Measurements from ENCODE around the gene TFAP2A. TPM values are rescaled to one million over a fixed set of nuclear protein-coding genes. Genes with fewer than 3 reads are reported as not detected.

TFAP2A gene
- polyA plus RNA-seq, 2 of the 4 experiments (the other 2 are of a cell fraction): 13.1 to 26.9 TPM

- Histone ChIP-seq H3K4me2 (no peak overlapping the region), H3K4me1 (peaks cover 29% of the 10 kb centered on the region), H3K4me3 (no peak overlapping the region), H3K27ac (peak overlapping the region in 1 of 2 experiments; percentile 81; a peak in 3 of 6 replicates), H3K9me3 (no peaks in the 10 kb centered on the region)
- ChIA-PET POLR2A (no interaction called here), CTCF (interaction anchor here (1.5 to 4.2 kb wide), 2 partner anchors 13 to 24 kb away, joined by 3 to 26 read pairs; no protein-coding TSS in a partner anchor)
- ATAC-seq: no peak
- TF ChIP-seq RCOR1 (IDR thresholded peaks at IDR 0.05; ENCODE audit: low read depth, low read length): no peak
- DNase-seq (ENCODE audit: low read depth in 1 of 2, low spot score in 1 of 2): no peak
- no peak for FAIRE-seq
- 89% methylated on average over 12 of the region's 12 CpGs for WGBS (ENCODE audit: missing lambda C conversion rate)
These were observed 48.2 kb upstream of the TFAP2A start for GRCh38 chr6:10463040-10463439.

DNA sequence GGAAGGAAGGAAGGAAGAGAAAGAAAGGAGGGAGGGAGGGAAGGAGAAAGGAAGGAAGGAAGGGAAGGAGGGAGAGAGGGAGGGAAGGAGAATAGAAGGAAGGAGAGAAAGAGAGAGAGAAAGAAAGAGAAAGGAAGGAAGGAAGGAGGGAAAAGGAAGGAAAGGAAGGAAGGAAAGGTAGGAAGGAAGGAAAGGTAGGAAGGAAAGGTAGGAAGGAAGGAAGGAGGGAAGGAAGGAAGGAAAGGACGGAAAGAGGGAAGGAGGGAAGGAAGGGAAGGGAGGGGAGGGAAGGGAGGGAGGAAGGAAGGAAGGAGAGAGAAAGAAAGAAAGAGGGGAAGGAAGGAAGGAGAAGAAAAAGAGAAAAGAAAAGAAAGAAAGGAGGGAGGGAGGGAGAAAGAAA, 47.0 kb upstream of the TFAP2A start:
- Histone ChIP-seq H3K4me2 (no peak overlapping the region), H3K27ac (peak overlapping the region in 1 of 2 experiments; percentile 81; a peak in 3 of 6 replicates), H3K9me3 (no peaks in the 10 kb centered on the region), H3K4me1 (peaks cover 36% of the 10 kb centered on the region), H3K4me3 (no peak overlapping the region)
- FAIRE-seq (no peak), DNase-seq (ENCODE audit: low read depth in 1 of 2, low spot score in 1 of 2) (no peak), ATAC-seq (no peak)
- 57% methylated on average over 1 of the region's 1 CpG for WGBS (ENCODE audit: missing lambda C conversion rate)
- ChIA-PET POLR2A (no interaction called here), CTCF (interaction anchor here (1.5 kb wide), 1 partner anchor 23 kb away, joined by 3 read pairs; no protein-coding TSS in a partner anchor)
- TF ChIP-seq FOSB (CRISPR knock-in tag; IDR thresholded peaks at IDR 0.05): no peak
- TF ChIP-seq NPAS2 (CRISPR knock-in tag; IDR thresholded peaks at IDR 0.05; ENCODE audit: borderline replicate concordance): no peak
- no peak for TF ChIP-seq RNF2 (IDR thresholded peaks at IDR 0.05; ENCODE audit: borderline replicate concordance, low read depth)
- TF ChIP-seq, protein P1, sequence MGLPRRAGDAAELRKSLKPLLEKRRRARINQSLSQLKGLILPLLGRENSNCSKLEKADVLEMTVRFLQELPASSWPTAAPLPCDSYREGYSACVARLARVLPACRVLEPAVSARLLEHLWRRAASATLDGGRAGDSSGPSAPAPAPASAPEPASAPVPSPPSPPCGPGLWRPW (IDR thresholded peaks at IDR 0.05): no peak
- no peak for TF ChIP-seq CBX2 (IDR thresholded peaks at IDR 0.05; ENCODE audit: borderline replicate concordance, low read depth)
- no peak for TF ChIP-seq CTCF (IDR thresholded peaks at IDR 0.05)
- TF ChIP-seq JUNB (IDR thresholded peaks at IDR 0.05): no peak
- TF ChIP-seq, protein P2, sequence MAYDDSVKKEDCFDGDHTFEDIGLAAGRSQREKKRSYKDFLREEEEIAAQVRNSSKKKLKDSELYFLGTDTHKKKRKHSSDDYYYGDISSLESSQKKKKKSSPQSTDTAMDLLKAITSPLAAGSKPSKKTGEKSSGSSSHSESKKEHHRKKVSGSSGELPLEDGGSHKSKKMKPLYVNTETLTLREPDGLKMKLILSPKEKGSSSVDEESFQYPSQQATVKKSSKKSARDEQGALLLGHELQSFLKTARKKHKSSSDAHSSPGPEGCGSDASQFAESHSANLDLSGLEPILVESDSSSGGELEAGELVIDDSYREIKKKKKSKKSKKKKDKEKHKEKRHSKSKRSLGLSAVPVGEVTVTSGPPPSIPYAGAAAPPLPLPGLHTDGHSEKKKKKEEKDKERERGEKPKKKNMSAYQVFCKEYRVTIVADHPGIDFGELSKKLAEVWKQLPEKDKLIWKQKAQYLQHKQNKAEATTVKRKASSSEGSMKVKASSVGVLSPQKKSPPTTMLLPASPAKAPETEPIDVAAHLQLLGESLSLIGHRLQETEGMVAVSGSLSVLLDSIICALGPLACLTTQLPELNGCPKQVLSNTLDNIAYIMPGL (CRISPR knock-in tag; IDR thresholded peaks at IDR 0.05; ENCODE audit: borderline replicate concordance): no peak
- TF ChIP-seq, protein P3, sequence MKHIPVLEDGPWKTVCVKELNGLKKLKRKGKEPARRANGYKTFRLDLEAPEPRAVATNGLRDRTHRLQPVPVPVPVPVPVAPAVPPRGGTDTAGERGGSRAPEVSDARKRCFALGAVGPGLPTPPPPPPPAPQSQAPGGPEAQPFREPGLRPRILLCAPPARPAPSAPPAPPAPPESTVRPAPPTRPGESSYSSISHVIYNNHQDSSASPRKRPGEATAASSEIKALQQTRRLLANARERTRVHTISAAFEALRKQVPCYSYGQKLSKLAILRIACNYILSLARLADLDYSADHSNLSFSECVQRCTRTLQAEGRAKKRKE (CRISPR knock-in tag; IDR thresholded peaks at IDR 0.05; ENCODE audit: low read depth): no peak
- TF ChIP-seq RAD21 (conservative IDR thresholded peaks at IDR 0.05 in 1 of 2, IDR thresholded peaks at IDR 0.05 in 1 of 2): no peak
- no peak for TF ChIP-seq ZNF302 (CRISPR knock-in tag; IDR thresholded peaks at IDR 0.05)
- no peak for TF ChIP-seq CBX8 (IDR thresholded peaks at IDR 0.05)
- no peak for TF ChIP-seq POLR2AphosphoS2 (conservative IDR thresholded peaks at IDR 0.05; ENCODE audit: low read length)
- TF ChIP-seq, protein P4, sequence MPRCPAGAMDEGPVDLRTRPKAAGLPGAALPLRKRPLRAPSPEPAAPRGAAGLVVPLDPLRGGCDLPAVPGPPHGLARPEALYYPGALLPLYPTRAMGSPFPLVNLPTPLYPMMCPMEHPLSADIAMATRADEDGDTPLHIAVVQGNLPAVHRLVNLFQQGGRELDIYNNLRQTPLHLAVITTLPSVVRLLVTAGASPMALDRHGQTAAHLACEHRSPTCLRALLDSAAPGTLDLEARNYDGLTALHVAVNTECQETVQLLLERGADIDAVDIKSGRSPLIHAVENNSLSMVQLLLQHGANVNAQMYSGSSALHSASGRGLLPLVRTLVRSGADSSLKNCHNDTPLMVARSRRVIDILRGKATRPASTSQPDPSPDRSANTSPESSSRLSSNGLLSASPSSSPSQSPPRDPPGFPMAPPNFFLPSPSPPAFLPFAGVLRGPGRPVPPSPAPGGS (IDR thresholded peaks at IDR 0.05): no peak
- TF ChIP-seq HOXA7 (CRISPR knock-in tag; IDR thresholded peaks at IDR 0.05): no peak
- no peak for TF ChIP-seq ZSCAN20 (CRISPR knock-in tag; IDR thresholded peaks at IDR 0.05)
- no peak for TF ChIP-seq ESRRA (IDR thresholded peaks at IDR 0.05; ENCODE audit: borderline replicate concordance, low read length)
- TF ChIP-seq FOXS1 (CRISPR knock-in tag; IDR thresholded peaks at IDR 0.05): no peak
